HEK293T (cell line): ENCODE results near the gene RNF224.

Source experiments
- CTCF ChIA-PET: fragments of 350-600 bp; formaldehyde crosslinking; extraction: SDS; loops from one replicate; lab custom pipeline; 2021; ENCODE audit warnings: antibody characterized with exemption, inconsistent platforms; lab: Yijun Ruan, JAX
- POLR2A ChIA-PET: fragments of 350-600 bp; formaldehyde crosslinking; extraction: SDS; loops from one replicate; lab custom pipeline; 2020; ENCODE audit warnings: antibody characterized with exemption, inconsistent platforms; lab: Yijun Ruan, JAX
- DNase-seq: peaks from one replicate; pipeline ENCODE4 v3.0.0; 2012; ENCODE audit warnings: mixed read lengths; ENCODE audit errors: extremely low spot score
- ARNT ChIP-seq: fragments of 450-650 bp; IDR thresholded peaks from 2 replicates; pipeline ENCODE4 v1.6.1; 2017; ENCODE audit warnings: mild to moderate bottlenecking
- BHLHE40 ChIP-seq: fragments of 450-650 bp; IDR thresholded peaks from 2 replicates; pipeline ENCODE4 v1.6.1; 2016; ENCODE audit warnings: mild to moderate bottlenecking, moderate library complexity, borderline replicate concordance
- CTBP1 ChIP-seq: fragments of 450-650 bp; IDR thresholded peaks from 2 replicates; pipeline ENCODE4 v1.6.1; 2016; ENCODE audit warnings: borderline replicate concordance
- ELF4 ChIP-seq: fragments of 450-650 bp; IDR thresholded peaks from 2 replicates; pipeline ENCODE4 v1.6.1; 2017; ENCODE audit warnings: antibody characterized with exemption
- FOXA1 ChIP-seq: fragments of 450-650 bp; IDR thresholded peaks from 2 replicates; pipeline ENCODE4 v1.6.1; 2016; ENCODE audit warnings: mild to moderate bottlenecking
- FOXK2 ChIP-seq: fragments of 450-650 bp; IDR thresholded peaks from 2 replicates; pipeline ENCODE4 v1.6.1; 2016; ENCODE audit warnings: mild to moderate bottlenecking
- FOXM1 ChIP-seq: fragments of 450-650 bp; IDR thresholded peaks from 2 replicates; pipeline ENCODE4 v1.6.1; 2017; ENCODE audit warnings: mild to moderate bottlenecking, borderline replicate concordance
- HDGF ChIP-seq: fragments of 450-650 bp; IDR thresholded peaks from 2 replicates; pipeline ENCODE4 v1.6.1; 2017; ENCODE audit warnings: antibody characterized with exemption, borderline replicate concordance
- L3MBTL2 ChIP-seq: fragments of 450-650 bp; conservative IDR thresholded peaks from 2 replicates; pipeline ENCODE4 v1.6.1; 2016; ENCODE audit warnings: mild to moderate bottlenecking
- LEF1 ChIP-seq: fragments of 450-650 bp; IDR thresholded peaks from 2 replicates; pipeline ENCODE4 v1.6.1; 2017; ENCODE audit warnings: mild to moderate bottlenecking, borderline replicate concordance
- NFRKB ChIP-seq: fragments of 450-650 bp; IDR thresholded peaks from 2 replicates; pipeline ENCODE4 v1.6.1; 2016; ENCODE audit warnings: mild to moderate bottlenecking, moderate library complexity
- PKNOX1 ChIP-seq: fragments of 450-650 bp; IDR thresholded peaks from 2 replicates; pipeline ENCODE4 v1.6.1; 2016
- SP1 ChIP-seq: fragments of 450-650 bp; IDR thresholded peaks from 2 replicates; pipeline ENCODE4 v1.6.1; 2017
- SUZ12 ChIP-seq: fragments of 450-650 bp; IDR thresholded peaks from 2 replicates; pipeline ENCODE4 v1.6.1; 2016; ENCODE audit warnings: mild to moderate bottlenecking
- TARDBP ChIP-seq: fragments of 450-650 bp; IDR thresholded peaks from 2 replicates; pipeline ENCODE4 v1.6.1; 2016
- ZNF384 ChIP-seq: fragments of 450-650 bp; IDR thresholded peaks from 2 replicates; pipeline ENCODE4 v1.6.1; 2016

RNF224 gene

GRCh38 chr9:137230705-137231371, 3.5 kb downstream of the RNF224 start, which contains the start of gene SLC34A3:
Gene SLC34A3 (plus strand): TSS chr9:137230901. CDS start chr9:137231703, 802 bp downstream.
- TF ChIP-seq NFRKB (no peak), ELF4 (no peak), ZNF384 (no peak), HDGF (no peak), PKNOX1 (no peak), ARNT (no peak), FOXM1 (no peak), CTBP1 (no peak), L3MBTL2 (no peak), BHLHE40 (no peak), SUZ12 (no peak), SP1 (no peak), TARDBP (no peak)
- DNase-seq: no peak
- POLR2A ChIA-PET: no interaction called here
- CTCF ChIA-PET: no interaction called here

GRCh38 chr9:137231372-137232039, 4.2 kb downstream of the RNF224 start:
- POLR2A ChIA-PET: no interaction called here
- no peak for DNase-seq
- CTCF ChIA-PET: no interaction called here
- TF ChIP-seq TARDBP (no peak), CTBP1 (no peak), NFRKB (no peak), FOXK2 (no peak), HDGF (no peak), SUZ12 (no peak), SP1 (no peak), L3MBTL2 (no peak), BHLHE40 (no peak), ELF4 (no peak), LEF1 (no peak), ARNT (no peak), FOXM1 (no peak), FOXA1 (no peak), ZNF384 (no peak), PKNOX1 (no peak)

GRCh38 chr9:137232101-137232500, 4.8 kb downstream of the RNF224 start:
- CTCF ChIA-PET: no interaction called here
- DNase-seq: no peak
- TF ChIP-seq HDGF (no peak), NFRKB (no peak), BHLHE40 (no peak), ARNT (no peak), L3MBTL2 (no peak)
- POLR2A ChIA-PET: no interaction called here

GRCh38 chr9:137232510-137232909, 5.2 kb downstream of the RNF224 start:
- CTCF ChIA-PET: no interaction called here
- DNase-seq: no peak
- no peak for TF ChIP-seq SUZ12
- TF ChIP-seq FOXM1: no peak
- TF ChIP-seq NFRKB: no peak
- TF ChIP-seq SP1: no peak
- no peak for TF ChIP-seq CTBP1
- TF ChIP-seq FOXA1: no peak
- TF ChIP-seq PKNOX1: no peak
- no peak for TF ChIP-seq ZNF384
- no peak for TF ChIP-seq L3MBTL2
- no peak for TF ChIP-seq BHLHE40
- POLR2A ChIA-PET: no interaction called here

- DNase-seq: no peak
- ChIA-PET CTCF (no interaction called here), POLR2A (no interaction called here)
- TF ChIP-seq FOXK2: no peak
- no peak for TF ChIP-seq HDGF
- TF ChIP-seq LEF1: no peak
- TF ChIP-seq BHLHE40: no peak
- no peak for TF ChIP-seq L3MBTL2
- TF ChIP-seq NFRKB: no peak
- no peak for TF ChIP-seq ZNF384
- no peak for TF ChIP-seq ELF4
- no peak for TF ChIP-seq ARNT
- TF ChIP-seq CTBP1: no peak
Measured at GRCh38 chr9:137233143-137233980, 6.1 kb downstream of the RNF224 start.
